A204.1 (cell line): ENCODE data around the gene GPR161.
"Not testable (repeated sequence)": the region's sequence is repeated elsewhere in the genome, so short reads cannot be mapped to it uniquely, and the experiment has no call there.

Experiments used
- FAIRE-seq: peaks from 2 replicates; lab custom pipeline; 2012; peaks lifted over from hg19 to GRCh38; lab: Jason Lieb, UNC

The GPR161 gene

DNA sequence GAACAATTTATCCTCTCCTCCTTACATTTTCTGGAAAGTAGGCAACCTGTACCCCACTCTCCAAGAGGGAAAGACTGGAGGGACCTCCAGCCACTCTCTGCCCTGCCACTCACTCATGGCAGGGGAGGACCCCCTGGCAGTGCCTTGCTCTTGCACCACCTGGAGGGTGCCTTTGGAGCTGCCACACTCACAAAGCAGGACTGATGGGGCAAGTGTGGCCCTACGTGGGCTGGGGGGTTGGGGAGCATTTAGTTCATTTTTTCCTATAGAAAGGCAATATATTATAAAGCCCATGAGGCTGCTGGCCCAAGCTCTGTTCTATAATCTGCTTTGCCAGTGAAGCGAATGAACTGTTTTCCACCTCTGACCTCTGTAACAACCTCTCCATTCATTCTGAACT, 50.3 kb downstream of the GPR161 start:
- no peak for FAIRE-seq

DNA sequence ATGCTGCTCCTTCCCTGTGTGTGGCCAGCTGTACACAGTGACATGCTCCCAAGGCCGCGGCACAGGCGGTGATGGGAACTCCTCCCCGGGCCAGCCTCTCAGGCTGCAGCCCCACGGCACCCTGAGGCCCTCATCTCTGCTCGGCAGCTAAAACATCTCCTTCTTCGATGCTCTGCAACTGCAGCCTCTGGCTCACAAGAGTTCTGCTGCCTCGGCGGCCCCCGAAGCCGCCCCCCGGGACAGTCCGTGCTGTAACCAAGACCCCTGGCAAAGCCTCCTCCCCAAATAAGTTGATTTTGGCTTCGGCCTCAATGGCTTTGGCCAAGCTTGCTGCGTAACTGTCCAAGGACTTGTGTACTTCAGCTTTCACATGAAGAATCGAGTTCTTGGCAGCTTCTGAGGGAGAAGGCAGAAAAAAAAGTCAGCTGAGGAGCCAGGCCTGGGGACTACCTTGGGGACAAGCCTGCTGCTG, 51.3 kb downstream of the GPR161 start:
- no peak for FAIRE-seq

- FAIRE-seq = no peak
These were observed 52.1 kb downstream of the GPR161 start for GRCh38 chr1:168084396-168085231.

GRCh38 chr1:168083456-168084325, 53.0 kb downstream of the GPR161 start:
- no peak for FAIRE-seq

DNA sequence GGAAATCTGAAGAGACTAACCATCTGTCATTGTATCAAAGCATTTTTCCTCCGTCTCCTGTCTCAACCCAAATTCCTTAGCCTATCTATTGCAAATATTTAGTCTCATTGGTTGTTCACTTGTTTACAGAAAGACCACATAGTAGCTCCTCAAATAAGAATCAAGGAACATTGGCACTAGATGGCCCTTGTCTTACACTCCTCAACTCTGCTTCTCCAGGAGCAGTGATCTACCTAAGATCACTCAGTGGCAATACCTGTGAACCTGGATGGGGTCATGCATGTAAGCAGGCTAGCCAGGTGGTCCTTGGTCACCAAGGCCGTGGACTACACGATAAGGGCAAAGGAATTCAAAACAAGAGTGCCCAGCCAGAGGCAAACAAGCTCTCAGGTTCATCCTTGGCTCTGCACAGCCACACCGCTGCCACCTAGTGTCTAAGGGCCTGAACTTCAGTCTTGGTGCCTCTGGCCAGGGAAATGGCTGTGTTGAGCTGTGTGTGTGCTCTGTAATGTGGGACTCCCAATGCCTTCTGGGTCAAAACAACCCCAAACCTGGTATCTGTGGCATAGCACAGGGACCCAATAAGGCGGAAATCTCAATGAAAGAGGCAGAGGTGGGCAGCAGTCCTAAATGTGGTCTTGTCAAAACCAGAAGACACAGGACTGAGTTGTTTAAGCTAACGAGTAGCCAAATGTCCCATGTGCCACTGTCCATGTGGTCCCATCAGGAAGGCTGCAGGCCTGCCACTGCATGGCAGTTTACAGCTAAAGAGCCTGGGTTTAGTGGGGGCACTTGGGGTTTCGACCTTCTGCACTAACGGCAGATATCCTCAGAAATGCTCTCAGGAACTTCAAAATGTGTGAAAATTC, 54.5 kb downstream of the GPR161 start:
- FAIRE-seq = no peak

DNA sequence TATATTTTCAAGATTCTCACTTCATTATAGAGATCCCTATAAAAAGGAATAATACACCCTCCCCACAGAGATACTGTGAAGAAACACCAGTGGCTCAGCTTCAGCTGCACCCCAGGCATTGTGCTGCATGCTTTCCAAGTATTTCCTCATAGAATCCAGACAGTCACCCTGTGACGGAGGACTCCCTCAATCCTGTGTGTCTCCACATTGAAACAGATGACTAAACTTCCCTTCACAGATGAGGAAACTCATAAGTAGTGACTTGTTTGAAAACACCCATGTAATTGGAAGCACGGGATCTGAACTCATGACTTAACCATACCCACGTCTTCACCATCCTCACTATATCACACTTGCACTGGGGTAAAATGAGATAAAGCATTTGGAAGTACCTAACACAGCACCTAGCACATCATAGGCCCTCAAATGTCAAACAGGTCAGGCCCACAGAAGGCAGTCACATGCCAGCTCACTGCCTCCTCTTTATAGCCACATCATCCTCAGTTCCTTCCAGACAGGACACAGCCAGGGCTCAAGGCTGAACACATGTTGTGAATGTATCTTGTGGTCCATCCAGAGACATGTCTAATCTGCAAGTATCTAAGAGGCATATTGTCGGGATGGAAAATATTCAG, 55.2 kb downstream of the GPR161 start:
- FAIRE-seq = no peak

DNA sequence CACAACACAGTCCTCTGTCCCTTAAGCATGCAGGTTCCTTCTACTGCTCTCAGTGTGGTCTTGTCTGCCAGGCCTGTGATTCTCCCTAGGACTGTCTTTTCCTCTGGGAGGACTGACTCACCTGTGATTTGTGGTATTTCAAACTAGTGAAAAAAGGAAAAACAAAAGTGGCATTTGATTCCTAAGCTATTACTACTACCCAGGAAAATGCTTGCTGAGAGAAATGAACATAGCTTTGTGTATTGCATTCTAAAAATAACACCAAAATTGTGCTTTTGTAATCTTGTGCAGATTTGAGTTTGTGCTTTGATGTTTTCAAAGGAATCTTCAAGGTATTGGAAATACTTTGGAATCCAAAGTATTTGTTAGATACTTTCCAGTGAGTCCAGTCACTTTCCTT, 57.0 kb downstream of the GPR161 start:
- no peak for FAIRE-seq

- no peak for FAIRE-seq
These were observed 67.3 kb downstream of the GPR161 start for GRCh38 chr1:168069384-168069783.

DNA sequence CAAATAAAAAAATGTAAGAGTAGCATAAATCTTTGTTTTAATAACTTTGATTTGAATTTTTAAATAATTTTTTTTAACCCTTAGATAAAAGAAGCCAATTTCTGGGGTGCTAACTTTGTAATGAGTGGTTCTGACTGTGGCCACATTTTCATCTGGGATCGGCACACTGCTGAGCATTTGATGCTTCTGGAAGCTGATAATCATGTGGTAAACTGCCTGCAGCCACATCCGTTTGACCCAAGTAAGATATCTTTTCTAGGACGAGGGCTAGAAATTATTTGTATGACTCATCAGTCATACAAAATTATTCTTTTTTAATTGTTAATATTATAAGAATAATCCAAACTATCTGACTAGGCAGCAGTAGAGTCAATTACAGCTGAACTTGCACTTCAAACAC, 71.2 kb downstream of the GPR161 start:
- no peak for FAIRE-seq

- no peak for FAIRE-seq
These were observed 72.5 kb downstream of the GPR161 start for GRCh38 chr1:168064216-168064615.

DNA sequence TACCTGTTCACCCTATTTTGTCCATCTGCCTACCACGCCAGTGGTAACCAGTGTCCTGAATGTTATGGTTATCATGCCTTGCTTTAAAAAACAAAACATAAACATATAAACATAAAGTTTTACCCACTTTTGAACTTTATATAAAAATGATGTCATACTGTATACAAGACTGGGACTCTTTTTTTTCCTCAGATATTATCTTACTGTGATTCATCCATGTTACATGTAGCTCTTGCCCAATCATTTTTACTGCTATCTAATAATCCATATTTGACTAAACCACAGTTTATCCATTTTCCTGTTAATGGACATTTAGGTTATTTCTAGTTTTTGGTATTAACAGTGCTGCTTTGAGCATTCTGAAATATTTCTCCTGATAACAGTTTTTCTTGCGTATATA, 78.8 kb downstream of the GPR161 start:
- FAIRE-seq = no peak

- FAIRE-seq = no peak
These were observed 79.4 kb downstream of the GPR161 start for GRCh38 chr1:168057355-168057754.

DNA sequence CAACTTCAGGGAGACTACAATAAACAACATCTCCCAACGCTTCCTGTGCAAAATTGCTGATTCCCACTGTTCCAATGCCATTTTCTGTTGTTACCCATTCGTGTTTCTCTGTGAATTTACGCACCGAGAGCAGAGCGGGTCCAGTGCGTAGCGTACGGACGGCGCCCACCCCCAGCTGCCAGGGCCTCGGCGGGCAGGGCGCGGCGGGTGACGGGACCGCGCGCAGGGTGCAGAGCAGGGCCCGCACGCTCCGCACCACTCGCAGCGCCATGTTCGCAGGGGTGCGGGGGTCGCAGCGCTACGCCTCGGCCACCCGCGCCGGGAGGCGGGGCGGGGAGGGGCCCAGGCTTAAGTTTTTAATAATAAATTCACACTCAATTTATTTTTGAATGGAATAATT, 80.6 kb downstream of the GPR161 start:
- not testable (repeated sequence) for FAIRE-seq

DNA sequence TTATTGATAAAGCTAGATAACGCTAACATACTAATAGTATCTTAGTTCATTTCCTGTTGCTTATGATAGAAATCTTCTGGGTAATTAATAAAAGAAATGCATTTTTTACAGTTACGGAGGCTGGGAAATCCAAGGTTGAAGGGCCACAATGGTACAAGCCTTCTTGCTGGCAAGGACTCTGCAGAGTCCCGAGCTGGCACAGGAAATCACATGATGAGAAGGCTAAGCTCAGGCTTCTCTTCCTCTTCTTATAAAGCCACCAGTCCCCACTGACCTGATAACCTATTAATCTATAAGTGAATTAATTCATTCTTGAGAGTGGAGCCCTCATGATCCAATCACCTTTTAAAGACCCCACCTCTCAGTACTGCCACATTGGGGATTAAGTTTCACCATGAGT, 82.6 kb downstream of the GPR161 start:
- no peak for FAIRE-seq

DNA sequence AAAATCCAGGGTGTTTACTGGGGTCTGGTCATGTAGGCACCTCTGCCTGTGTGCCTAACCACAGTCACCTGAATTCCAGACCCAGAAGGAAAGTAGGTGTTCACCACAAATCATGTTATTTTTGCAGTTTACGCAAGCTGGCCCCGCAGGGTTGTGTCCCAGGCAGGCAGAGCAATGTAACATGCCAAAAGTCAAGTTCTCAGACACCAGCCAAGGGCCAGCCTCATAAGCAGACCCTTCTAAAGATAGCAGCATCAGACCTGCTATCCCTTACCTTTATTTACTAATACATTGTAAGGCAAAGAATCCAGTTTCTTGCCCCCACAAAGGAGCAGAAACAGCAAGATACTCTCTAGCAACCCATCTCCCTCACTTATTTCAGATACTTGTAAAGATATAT, 83.0 kb downstream of the GPR161 start:
- no peak for FAIRE-seq

GRCh38 chr1:168050880-168051279, 85.8 kb downstream of the GPR161 start:
- FAIRE-seq = no peak

GRCh38 chr1:168050307-168050706, 86.4 kb downstream of the GPR161 start:
- no peak for FAIRE-seq

- no peak for FAIRE-seq
These were observed 91.4 kb downstream of the GPR161 start for GRCh38 chr1:168045311-168045710.

DNA sequence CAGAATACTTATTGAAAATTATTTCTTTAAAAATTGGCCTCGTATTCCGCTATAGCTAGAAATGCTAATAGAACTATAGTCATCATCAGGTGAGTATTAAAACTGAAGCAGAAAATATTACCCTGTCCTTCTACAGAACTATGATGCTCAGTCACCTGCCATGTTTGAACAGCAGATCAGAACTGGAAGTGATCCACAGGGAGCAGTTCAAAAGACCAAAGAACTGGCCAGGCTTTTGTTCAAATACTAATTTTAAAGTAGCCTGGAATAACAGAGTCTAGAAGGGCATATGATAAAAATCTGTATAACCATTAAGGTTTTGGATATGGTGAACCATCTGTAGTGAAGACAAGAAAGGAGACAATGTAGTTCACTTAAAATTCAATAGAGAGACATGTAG, 94.4 kb downstream of the GPR161 start:
- no peak for FAIRE-seq

- no peak for FAIRE-seq
These were observed 101.4 kb downstream of the GPR161 start for GRCh38 chr1:168035345-168035744.

- FAIRE-seq = no peak
These were observed 104.7 kb downstream of the GPR161 start for GRCh38 chr1:168032029-168032428.

GRCh38 chr1:168031627-168032026, 105.1 kb downstream of the GPR161 start:
- no peak for FAIRE-seq
